Measurements from ENCODE around the gene LUC7L. TPM values are rescaled to one million over a fixed set of nuclear protein-coding genes. Genes with fewer than 3 reads are reported as not detected.

The LUC7L gene
- total RNA-seq, 1 experiment from 2014 or later, result 137 TPM

GRCh38 chr16:220021-220420 lies 9.2 kb downstream of the LUC7L start:
- H3K36me3 Mint-ChIP-seq (ENCODE audit: insufficient read depth in 1 of 3, low read depth in 3 of 3), result peaks cover 29 to 89% (median 80%) of the 10 kb centered on the region in 3 experiments; a peak in 6 of 7 replicates

More at GRCh38 chr16:220021-220420, 9.2 kb downstream of the LUC7L start:
- H2AK5ac ChIP-seq (ENCODE audit: insufficient read length, low read length), result no peak overlapping the region
- no peak for TF ChIP-seq CTCF (conservative IDR thresholded peaks at IDR 0.05)
- no peak overlapping the region for H2BK120ac ChIP-seq (ENCODE audit: low read depth, low read length, poor library complexity, severe bottlenecking)
- H2BK12ac ChIP-seq (ENCODE audit: insufficient read length, low read depth, low read length), result no peak overlapping the region
- H3K23me2 ChIP-seq (ENCODE audit: insufficient read length, low read depth, low read length, poor library complexity, severe bottlenecking), result no peaks in the 10 kb centered on the region
- H2BK5ac ChIP-seq (ENCODE audit: insufficient read length, low read length), result no peak overlapping the region
- H3K23ac ChIP-seq (ENCODE audit: insufficient read length, low read depth, low read length), result no peak overlapping the region
- H3K56ac ChIP-seq (ENCODE audit: insufficient read length, low read depth, low read length), result no peak overlapping the region
- H3K9me3 ChIP-seq (ENCODE audit: control insufficient read depth, low read depth, low read length), result no peaks in the 10 kb centered on the region
- H3K4ac ChIP-seq (ENCODE audit: low read depth, low read length), result no peak overlapping the region
- H3K4me1 ChIP-seq (ENCODE audit: insufficient read depth, low read length), result no peaks in the 10 kb centered on the region
- H3K27ac ChIP-seq (ENCODE audit: insufficient read length, low read depth, low read length), result no peak overlapping the region
- H2BK15ac ChIP-seq (ENCODE audit: low read depth, low read length), result no peak overlapping the region
- H4K8ac ChIP-seq (replicated peaks; ENCODE audit: insufficient read length, low read depth, low read length), result no peak overlapping the region
- no peak overlapping the region for H2AFZ ChIP-seq (ENCODE audit: low read length)
- H3T11ph ChIP-seq (ENCODE audit: low read length), result no peak overlapping the region
- H3K14ac ChIP-seq (ENCODE audit: insufficient read depth, low read length), result no peak overlapping the region
- H3K4me3 Mint-ChIP-seq, result no peak overlapping the region
- no peak overlapping the region for H4K5ac ChIP-seq (ENCODE audit: insufficient read length, low read depth, low read length)
- H3K4me2 ChIP-seq (ENCODE audit: insufficient read depth, insufficient read length, low read length), result no peak overlapping the region
- H3K18ac ChIP-seq (ENCODE audit: insufficient read length, low read depth, low read length), result no peak overlapping the region
- WGBS (ENCODE audit: extremely low coverage, insufficient read length, low lambda C conversion rate), result no CpG with 5 or more reads among the region's 4 CpGs
- no peak overlapping the region for H3K9ac ChIP-seq (ENCODE audit: extremely low read depth, insufficient read length, low read length)
- no peak overlapping the region for H4K91ac ChIP-seq (ENCODE audit: insufficient read length, low read depth, low read length)
- no peak for DNase-seq
- H3K79me2 ChIP-seq (ENCODE audit: insufficient read depth, low read length), result peaks cover 7% of the 10 kb centered on the region; the same call in 1 of the 2 replicates
- H3K9me3 Mint-ChIP-seq, result no peaks in the 10 kb centered on the region
- no peaks in the 10 kb centered on the region for H3K4me1 Mint-ChIP-seq
- peaks cover 4% of the 10 kb centered on the region for H3K79me1 ChIP-seq (ENCODE audit: insufficient read depth, low read depth, low read length, poor library complexity, severe bottlenecking)
- H3K27me3 ChIP-seq (ENCODE audit: insufficient read depth, low read length), result no peaks in the 10 kb centered on the region
- no peak overlapping the region for H2BK20ac ChIP-seq (ENCODE audit: low read depth, low read length, poor library complexity, severe bottlenecking)
- no peak overlapping the region for H3K27ac Mint-ChIP-seq
- no peaks in the 10 kb centered on the region for H3K27me3 Mint-ChIP-seq (ENCODE audit: low read depth)
- H4K20me1 ChIP-seq (ENCODE audit: control insufficient read depth, insufficient read depth, insufficient read length), result peaks cover 3% of the 10 kb centered on the region
